HAP-1 (cell line): ENCODE data around the gene MYCBPAP.

Source experiments
- DNase-seq, 2 experiments: peaks; one replicate each; pipeline ENCODE4 v3.0.0-alpha.2; 2016 to 2020; ENCODE audit warnings: low spot score in 2 of 2
- H3K27me3 ChIP-seq: fragments of 250-450 bp; sonication (Bioruptor Pico); 2 replicates; pipeline ENCODE4 v1.5.1; 2020; ENCODE audit warnings: low read depth, mild to moderate bottlenecking, moderate library complexity
- H3K36me3 ChIP-seq: fragments of 250-450 bp; sonication (Bioruptor Pico); replicated peaks from 2 replicates; pipeline ENCODE4 v1.5.1; 2020; ENCODE audit warnings: mild to moderate bottlenecking
- H3K4me1 ChIP-seq: fragments of 250-450 bp; sonication (Bioruptor Pico); 2 replicates; pipeline ENCODE4 v1.5.1; 2020; ENCODE audit warnings: mild to moderate bottlenecking
- H3K4me3 ChIP-seq: fragments of 250-450 bp; sonication (Bioruptor Pico); 2 replicates; pipeline ENCODE4 v1.5.1; 2020; ENCODE audit warnings: mild to moderate bottlenecking, moderate library complexity
- H3K9me3 ChIP-seq: fragments of 250-450 bp; sonication (Bioruptor Pico); 2 replicates; pipeline ENCODE4 v1.5.1; 2020; ENCODE audit warnings: mild to moderate bottlenecking, moderate library complexity
- in situ Hi-C: fragments of 300-500 bp; cut with MboI; formaldehyde crosslinking; loops from 3 replicates; pipeline ENCODE4 v1.14.3; 2020; ENCODE audit warnings: low sequenced_read_pairs, inconsistent platforms, mixed read lengths

The MYCBPAP gene

DNA sequence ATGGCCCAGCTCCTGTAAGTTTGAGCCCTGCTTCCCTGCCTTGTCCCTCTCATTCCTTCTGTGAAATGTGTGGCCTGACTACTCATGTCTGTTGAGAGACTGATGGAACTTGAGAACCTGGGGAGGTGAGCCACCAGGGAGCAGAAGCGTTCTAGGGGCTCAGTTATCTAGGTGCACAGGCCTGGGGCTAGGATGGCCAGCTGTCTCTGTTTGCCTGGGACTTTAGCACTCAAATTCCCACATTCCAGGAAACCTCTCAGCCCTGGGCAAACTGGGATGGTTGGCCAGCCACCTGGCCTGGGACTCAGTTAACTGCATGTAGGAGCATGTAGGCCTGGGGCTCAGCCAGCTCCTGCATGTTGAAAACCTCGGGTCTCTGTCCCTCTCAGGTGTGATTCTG, 15.0 kb downstream of the MYCBPAP start:
- no peak for DNase-seq
- in situ Hi-C loops = no loop called here
- no peak overlapping the region for H3K4me3 ChIP-seq
- no peaks in the 10 kb centered on the region for H3K4me1 ChIP-seq
- no peaks in the 10 kb centered on the region for H3K36me3 ChIP-seq
- H3K9me3 ChIP-seq = no peaks in the 10 kb centered on the region
- H3K27me3 ChIP-seq = no peaks in the 10 kb centered on the region

DNA sequence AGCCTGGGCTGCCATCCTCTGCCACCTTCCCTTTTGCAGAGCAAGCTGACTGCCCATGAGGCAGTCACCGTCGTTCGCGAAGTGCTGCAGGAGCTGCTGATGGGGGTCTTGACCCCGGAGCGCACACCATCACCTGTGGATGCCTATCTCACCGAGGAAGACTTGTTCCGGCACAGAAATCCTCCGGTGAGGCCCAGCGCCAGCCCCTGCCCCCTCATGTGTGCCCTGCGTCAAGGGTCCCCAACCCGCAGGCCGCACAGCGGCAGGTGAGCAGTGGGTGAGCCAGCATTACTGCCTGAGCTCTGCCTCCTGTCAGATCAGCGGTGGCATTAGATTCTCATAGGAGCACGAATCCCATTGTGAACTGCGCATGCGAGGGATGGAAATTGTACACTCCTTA, 16.6 kb downstream of the MYCBPAP start:
- no peak for DNase-seq
- no peaks in the 10 kb centered on the region for H3K9me3 ChIP-seq
- H3K36me3 ChIP-seq = no peaks in the 10 kb centered on the region
- no peaks in the 10 kb centered on the region for H3K4me1 ChIP-seq
- in situ Hi-C loops = no loop called here
- H3K27me3 ChIP-seq = no peaks in the 10 kb centered on the region
- H3K4me3 ChIP-seq = no peak overlapping the region

DNA sequence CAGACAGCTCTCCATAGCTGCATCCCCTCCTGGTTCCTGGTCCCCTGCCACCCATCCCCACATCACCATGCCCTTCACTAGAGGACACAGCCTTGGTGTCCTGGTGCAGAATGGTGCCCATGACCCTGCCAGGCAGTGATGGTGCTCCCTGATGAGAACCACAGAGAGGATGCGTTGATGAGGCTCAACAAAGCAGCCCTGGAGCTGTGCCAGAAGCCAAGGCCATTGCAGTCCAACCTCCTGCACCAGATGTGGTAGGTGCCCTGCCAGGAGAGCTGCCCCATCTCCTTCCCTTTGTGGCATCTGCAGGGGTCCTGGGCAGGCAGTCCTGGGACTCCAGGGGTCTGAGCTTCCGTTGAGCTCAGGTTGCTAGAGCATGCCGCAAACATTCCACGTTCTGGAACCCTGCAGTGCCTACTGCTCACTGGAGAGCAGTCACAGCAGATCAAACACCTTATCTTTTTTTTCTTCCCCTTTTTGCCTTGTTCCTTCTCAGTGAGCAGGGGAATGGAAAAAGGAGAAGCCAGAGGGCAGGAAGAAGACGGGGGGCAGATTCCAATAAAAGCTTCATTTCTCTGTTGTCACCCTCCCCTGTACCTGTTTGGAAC, 19.0 kb downstream of the MYCBPAP start:
- DNase-seq = no peak
- peaks cover 10% of the 10 kb centered on the region for H3K27me3 ChIP-seq

DNA sequence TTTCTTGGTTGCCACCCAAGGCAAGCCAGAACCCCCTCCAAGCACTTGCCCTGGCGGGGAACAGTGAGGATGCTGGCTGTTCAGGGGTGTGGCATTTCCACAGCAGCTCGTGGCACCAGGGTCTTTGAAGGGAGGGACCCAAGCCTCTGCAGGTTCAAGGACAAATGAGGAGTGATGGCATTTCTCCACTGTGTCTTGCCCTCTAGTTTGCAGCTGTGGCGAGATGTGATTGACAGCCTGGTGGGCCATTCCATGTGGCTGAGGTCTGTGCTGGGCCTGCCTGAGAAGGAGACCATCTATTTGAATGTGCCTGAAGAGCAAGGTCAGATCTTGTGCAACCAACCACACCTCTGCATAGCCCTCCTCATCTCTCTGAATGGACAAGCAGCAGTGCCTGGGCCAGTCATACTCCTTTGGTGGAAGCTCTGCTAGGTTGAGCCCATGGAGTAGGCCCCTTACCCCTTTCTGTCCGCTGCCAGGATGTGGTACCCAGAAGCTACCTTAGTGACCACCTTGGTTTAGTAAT, 19.8 kb downstream of the MYCBPAP start:
- no peaks in the 10 kb centered on the region for H3K36me3 ChIP-seq
- in situ Hi-C loops = no loop called here
- H3K27me3 ChIP-seq = peaks cover 14% of the 10 kb centered on the region
- H3K9me3 ChIP-seq = no peaks in the 10 kb centered on the region
- no peak for DNase-seq
- H3K4me3 ChIP-seq = no peak overlapping the region
- H3K4me1 ChIP-seq = no peaks in the 10 kb centered on the region

More for the DNA sequence above, 19.0 kb downstream of the MYCBPAP start:
- in situ Hi-C loops = no loop called here
- no peaks in the 10 kb centered on the region for H3K36me3 ChIP-seq
- H3K9me3 ChIP-seq = no peaks in the 10 kb centered on the region
- H3K4me3 ChIP-seq = no peak overlapping the region
- H3K4me1 ChIP-seq = no peaks in the 10 kb centered on the region

DNA sequence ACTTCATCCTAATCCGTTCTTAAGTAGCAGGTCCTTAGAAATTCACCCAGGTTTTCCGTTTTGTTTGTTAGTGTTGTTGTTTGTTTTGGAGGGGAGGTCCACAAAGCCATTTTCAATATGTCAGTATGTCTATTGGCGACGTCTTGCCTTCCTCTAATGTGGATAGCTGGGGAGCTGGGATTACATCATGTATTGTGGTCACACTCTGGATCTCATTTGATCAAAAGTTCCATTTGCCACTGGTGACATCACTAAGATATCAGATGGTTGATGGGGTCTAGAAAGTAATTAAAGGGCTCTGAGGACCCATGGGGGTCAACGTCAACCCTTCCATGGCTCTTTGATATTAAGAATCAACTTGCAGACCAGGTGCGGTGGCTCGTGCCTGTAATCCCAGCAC, 21.6 kb downstream of the MYCBPAP start:
- Histone ChIP-seq H3K9me3 (no peaks in the 10 kb centered on the region), H3K36me3 (no peaks in the 10 kb centered on the region), H3K4me3 (no peak overlapping the region), H3K4me1 (no peaks in the 10 kb centered on the region), H3K27me3 (peaks cover 14% of the 10 kb centered on the region)
- DNase-seq = no peak
- in situ Hi-C loops = no loop called here

DNA sequence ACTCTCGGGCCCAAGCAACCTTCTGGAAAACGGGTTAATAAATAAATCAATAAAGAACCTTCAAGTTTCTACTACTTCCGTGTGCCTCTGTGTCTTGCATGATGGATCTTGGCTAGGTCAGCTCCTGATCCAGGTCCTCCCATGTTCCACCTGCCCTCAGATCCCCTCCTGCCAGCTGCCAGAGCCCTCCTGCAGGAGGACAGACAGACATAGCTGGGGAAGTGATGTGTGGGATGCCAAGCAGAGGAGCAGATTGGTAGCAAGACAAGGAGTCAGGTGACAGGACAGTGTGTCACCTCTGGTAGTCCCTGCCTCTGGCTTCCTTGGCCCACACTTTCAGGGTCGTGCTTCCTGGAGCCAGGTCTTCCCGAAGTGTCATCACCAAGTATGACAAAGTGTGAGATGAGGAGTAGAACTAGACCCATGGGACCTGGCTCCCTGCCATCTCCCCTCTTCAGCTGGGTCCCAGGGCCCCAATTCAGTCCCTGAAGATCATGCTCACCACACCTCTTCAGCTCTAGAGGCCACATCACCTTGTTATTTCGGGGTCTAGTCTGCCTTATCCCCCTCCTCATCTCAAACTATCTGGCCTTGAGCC, 23.3 kb downstream of the MYCBPAP start:
- Histone ChIP-seq H3K27me3 (peaks cover 14% of the 10 kb centered on the region), H3K4me3 (no peak overlapping the region), H3K4me1 (no peaks in the 10 kb centered on the region), H3K36me3 (no peaks in the 10 kb centered on the region), H3K9me3 (no peaks in the 10 kb centered on the region)
- DNase-seq = no peak
- in situ Hi-C loops = no loop called here

DNA sequence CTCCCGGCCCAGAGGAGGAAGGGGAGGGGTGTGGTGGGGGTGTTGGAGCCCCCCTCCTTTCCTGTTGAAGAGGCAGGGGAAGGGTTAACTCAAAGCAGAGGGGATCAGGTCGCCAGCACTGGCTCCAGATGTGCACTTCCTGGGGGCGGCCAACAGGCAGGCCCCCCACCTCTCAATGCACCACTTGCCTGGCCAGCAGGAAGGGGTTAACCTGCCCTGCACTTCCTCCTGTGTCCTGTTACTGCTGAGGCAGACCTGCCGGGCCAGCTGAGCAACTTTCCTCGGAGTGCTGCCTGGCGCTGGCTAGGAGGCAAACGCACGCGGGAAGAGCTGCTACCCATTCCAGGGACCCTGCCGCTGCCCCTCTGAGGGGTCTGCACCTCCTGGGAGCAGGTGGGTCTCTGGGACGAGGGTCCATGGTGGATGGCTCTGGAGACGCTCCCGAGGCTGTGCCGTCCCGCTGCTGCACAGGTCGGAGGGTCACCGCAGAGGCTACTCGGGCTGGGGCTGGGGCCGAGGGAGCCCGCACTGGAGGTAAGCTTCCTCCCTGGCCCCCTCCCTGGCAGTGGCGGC, 24.3 kb downstream of the MYCBPAP start, which contains the start of gene EPN3:
TSS of gene EPN3 (plus strand) at position 284 of the 573 bp plus-strand sequence. CDS start 3,822 bp downstream, outside the sequence.
- no peaks in the 10 kb centered on the region for H3K4me1 ChIP-seq
- H3K4me3 ChIP-seq = no peak within 1 kb of the TSS
- H3K36me3 ChIP-seq = no peaks in the 10 kb centered on the region
- in situ Hi-C loops = no loop called here
- no peaks in the 10 kb centered on the region for H3K9me3 ChIP-seq
- H3K27me3 ChIP-seq = peaks cover 14% of the 10 kb centered on the region
- DNase-seq = no peak

DNA sequence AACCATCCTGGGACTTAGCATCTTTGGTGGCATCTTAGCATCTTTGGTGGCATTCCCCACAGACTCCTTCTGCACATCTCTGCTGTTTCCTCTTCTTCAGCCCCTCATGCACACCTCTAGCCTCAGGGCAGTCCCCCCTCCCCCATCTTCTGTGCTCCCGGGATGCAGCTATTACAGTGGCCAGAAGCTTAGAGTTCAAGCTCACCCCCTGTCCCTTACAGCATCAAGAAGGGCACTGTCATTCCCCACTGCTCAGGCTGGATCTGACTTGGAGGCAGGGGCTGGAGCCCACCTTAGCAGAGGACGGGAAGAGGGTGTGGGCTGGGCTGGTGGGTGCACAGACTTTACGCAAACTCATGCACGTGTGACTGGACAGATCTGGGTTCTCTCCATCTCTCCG, 24.9 kb downstream of the MYCBPAP start:
- H3K36me3 ChIP-seq = no peaks in the 10 kb centered on the region
- H3K27me3 ChIP-seq = peaks cover 14% of the 10 kb centered on the region
- H3K4me3 ChIP-seq = no peak overlapping the region
- no peaks in the 10 kb centered on the region for H3K4me1 ChIP-seq
- in situ Hi-C loops = no loop called here
- no peak for DNase-seq
- H3K9me3 ChIP-seq = no peaks in the 10 kb centered on the region

DNA sequence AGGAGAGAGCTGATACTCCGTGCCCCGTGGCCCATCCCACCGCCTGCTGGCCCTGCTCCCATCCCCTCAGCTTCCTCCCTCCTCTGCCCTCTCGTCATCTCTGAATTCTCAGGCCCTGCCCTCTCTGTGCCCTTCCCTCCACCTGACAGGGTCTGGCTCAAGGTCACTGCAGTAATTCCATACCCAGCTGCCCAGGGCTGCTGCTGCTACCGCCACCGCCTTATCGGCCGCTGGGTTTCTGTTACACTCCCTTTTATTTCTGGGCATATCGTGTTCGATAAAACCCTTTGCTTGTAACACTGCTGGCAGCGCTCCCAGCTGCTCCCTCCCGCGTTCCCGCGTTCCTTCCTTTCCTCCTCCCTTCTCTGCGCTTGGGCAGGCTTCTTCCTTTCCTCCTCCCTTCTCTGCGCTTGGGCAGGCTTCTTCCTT, 25.5 kb downstream of the MYCBPAP start:
- no peaks in the 10 kb centered on the region for H3K9me3 ChIP-seq
- no peak for DNase-seq
- no peaks in the 10 kb centered on the region for H3K36me3 ChIP-seq
- in situ Hi-C loops = no loop called here
- no peaks in the 10 kb centered on the region for H3K4me1 ChIP-seq
- peaks cover 14% of the 10 kb centered on the region for H3K27me3 ChIP-seq
- no peak overlapping the region for H3K4me3 ChIP-seq

DNA sequence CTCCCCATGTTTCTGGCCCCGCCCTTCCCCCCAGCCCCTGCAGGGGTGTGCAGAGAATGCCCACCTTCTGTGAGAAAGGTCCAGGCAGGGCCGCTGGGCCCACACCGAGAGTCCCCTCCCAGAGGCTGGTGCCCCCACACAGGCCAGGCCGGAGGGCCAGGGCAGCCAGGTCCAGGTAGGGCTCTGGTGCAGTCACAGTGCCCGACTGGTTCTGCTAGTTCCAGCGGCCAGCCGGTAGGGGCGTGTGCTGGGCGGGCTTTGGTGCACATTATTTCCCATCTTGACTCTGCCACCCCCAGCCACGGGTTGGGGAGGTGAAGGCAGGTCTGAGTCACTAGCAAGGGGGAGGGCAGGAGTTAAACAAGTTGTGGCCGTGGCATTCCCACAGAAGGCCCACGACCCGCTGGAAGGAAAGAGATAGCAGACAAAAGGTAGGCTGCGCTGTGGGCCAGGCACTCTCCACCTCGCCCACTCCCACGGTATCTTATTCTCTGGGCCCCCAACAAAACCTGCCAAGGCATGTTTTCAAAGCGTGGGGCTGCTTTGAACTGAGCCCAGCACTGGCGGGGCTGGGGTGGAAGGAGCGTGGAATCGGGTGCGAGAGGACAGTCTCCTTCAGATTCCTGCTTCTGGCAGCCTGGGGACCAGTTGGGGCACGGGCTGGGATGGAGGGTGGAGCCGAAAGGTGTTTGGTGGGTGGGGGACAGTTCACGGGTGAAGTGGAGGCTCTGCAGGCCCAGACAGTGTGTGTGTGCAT, 26.2 kb downstream of the MYCBPAP start:
- Histone ChIP-seq H3K4me3 (no peak overlapping the region), H3K4me1 (no peaks in the 10 kb centered on the region)
- in situ Hi-C loops = no loop called here

DNA sequence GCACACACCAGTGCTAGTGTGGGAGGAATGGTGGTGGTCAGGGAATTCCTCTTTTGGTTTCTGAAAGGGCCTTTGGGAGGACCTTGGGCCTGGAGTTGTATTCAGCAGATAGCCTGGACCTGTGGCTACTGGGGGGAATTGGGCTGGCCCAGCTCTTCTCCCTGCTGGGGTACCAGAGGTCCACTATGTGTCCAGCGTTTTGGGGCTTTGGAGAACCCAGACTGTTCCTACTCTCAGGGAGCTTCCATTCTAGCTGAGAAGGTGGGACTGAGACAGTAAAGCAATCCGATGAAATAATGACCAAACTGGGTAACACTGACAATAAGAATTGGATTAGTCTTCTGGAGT, 26.7 kb downstream of the MYCBPAP start:
- H3K9me3 ChIP-seq = no peaks in the 10 kb centered on the region
- in situ Hi-C loops = no loop called here
- H3K27me3 ChIP-seq = peaks cover 14% of the 10 kb centered on the region
- H3K36me3 ChIP-seq = no peaks in the 10 kb centered on the region
- no peaks in the 10 kb centered on the region; the same call in 1 of the 2 replicates for H3K4me1 ChIP-seq
- H3K4me3 ChIP-seq = no peak overlapping the region
- no peak for DNase-seq

More for the DNA sequence above, 26.2 kb downstream of the MYCBPAP start:
- DNase-seq = no peak
- Histone ChIP-seq H3K36me3 (no peaks in the 10 kb centered on the region), H3K9me3 (no peaks in the 10 kb centered on the region), H3K27me3 (peaks cover 14% of the 10 kb centered on the region)

DNA sequence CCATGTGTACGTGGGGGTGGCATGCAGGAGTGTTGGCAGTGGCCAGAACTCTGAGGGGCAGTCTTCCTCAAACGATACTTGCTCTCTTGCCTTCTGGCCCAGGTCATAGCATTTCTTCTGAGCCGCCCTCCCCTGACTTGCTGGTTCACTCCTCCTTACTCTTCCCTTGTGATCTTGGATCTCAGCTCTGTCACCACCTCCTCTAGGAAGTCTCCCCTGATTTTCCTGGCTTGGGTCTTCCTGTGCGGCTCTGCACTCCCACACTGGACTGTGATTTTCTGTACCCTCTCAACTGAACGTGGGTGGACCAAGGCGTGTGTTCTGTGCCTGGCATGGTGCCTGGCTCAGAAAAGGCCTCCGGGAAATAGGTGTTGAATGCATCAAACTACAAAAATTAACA, 27.2 kb downstream of the MYCBPAP start:
- Histone ChIP-seq H3K27me3 (peaks cover 14% of the 10 kb centered on the region), H3K36me3 (no peaks in the 10 kb centered on the region), H3K9me3 (no peaks in the 10 kb centered on the region), H3K4me1 (no peaks in the 10 kb centered on the region; the same call in 1 of the 2 replicates), H3K4me3 (no peak overlapping the region)
- DNase-seq = no peak
- in situ Hi-C loops = no loop called here

DNA sequence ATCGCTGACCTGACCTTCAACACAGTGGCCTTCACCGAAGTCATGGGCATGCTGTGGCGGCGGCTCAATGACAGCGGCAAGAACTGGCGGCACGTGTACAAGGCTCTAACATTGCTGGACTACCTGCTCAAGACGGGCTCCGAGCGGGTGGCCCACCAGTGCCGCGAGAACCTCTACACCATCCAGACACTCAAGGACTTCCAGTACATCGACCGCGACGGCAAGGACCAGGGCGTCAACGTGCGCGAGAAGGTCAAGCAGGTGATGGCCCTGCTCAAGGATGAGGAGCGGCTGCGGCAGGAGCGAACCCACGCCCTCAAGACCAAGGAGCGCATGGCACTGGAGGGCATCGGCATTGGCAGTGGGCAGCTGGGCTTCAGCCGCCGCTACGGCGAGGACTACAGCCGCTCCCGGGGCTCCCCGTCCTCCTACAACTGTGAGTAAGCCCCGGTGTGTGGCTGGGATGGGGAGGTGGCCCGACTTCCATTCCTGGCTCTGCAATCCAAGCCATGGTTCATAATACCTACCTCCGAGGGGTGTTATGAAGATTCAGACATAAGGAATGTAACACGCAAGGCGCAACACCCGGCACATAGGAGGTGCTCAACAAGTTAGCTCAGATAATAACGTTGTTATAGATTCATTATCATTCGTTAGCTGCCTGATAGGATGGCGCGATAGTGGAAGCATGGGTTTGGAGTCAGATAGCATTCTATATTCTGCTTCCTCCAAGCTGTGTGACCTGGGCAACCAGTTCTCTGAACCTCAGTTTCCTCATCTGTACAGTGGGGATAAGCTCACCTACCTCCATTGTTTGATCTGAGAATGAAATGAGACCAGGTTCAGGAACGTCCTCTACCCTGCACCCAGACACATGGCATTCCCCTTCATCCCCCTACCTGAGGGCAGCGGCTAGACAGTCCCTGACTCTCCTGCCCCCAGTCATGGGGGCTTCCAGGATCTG, 28.7 kb downstream of the MYCBPAP start:
- DNase-seq = no peak
- Histone ChIP-seq H3K4me1 (peaks cover 8% of the 10 kb centered on the region), H3K9me3 (no peaks in the 10 kb centered on the region), H3K36me3 (no peaks in the 10 kb centered on the region), H3K27me3 (peaks cover 6% of the 10 kb centered on the region), H3K4me3 (no peak overlapping the region)
- in situ Hi-C loops = no loop called here
